ENCODE measurements around the gene PCBP4.

DNA sequence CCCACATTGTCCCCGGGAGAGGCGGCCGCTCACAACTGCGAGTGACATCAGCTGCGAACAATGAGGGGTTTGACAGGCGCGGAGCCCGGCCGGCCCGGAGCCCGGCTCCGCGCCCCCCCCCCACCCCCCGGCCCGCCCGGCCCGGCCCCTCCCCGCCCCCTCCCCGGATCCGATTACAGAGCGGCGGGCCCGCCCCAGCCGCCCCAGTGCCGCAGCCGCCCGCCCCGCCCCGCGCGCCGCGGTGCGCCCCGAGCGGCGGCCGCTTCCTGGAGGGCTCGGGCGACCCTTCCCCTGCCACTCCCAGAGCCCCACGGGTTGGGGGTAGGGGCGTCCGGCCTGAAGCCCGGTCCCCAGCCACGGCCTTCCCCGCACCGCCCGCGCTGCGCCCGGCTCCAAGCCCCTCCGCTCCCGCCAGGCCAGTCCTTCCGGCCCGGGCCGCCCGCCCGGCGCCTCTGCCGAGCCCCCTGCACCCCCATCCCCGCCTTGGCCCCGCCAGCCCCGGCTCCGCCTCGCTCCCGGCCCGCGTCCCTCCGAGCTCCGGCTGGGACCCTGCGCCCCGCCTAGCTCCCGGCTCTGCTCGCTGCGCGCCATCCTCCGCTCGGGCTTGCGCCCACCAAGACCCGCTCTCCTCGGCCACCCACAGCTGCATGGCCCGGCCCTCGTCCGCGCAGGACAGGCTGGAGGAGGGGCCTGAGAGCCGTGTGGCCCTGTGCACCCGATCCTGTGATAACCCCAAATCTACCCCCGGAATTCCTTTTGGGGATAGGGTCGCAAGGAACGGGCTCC lies at the start of gene PCBP4:
- TF ChIP-seq CTCF (IDR thresholded peaks at IDR 0.05) (no peak), POLR2A (IDR thresholded peaks at IDR 0.05) (peak; percentile 30 to 92)
